Peyer's patch (tissue), 4 donors: ENCODE data around the gene NHLRC2. TPM values are rescaled to one million over a fixed set of nuclear protein-coding genes. Genes with fewer than 3 reads are reported as not detected.
"Not testable (repeated sequence)": the region's sequence is repeated elsewhere in the genome, so short reads cannot be mapped to it uniquely, and the experiment has no call there.

Experiments used
- DNase-seq, 3 donors: peaks; one replicate each; pipeline ENCODE4 v3.0.0-alpha.2; 2017 to 2019
- H3K27ac ChIP-seq, 4 donors: fragments of 200-600 bp; sonication (generic); one replicate each; pipeline ENCODE4 v1.5.1; 2016 to 2019
- H3K27me3 ChIP-seq, 2 donors: fragments of 200-600 bp; sonication (generic); one replicate each; pipeline ENCODE4 v1.5.1; 2019
- H3K36me3 ChIP-seq, 3 donors: fragments of 200-600 bp; sonication (generic); one replicate each; pipeline ENCODE4 v1.5.1; 2016 to 2019
- H3K4me1 ChIP-seq, 4 donors: fragments of 200-600 bp; sonication (generic); one replicate each; pipeline ENCODE4 v1.5.1; 2016 to 2019
- H3K4me3 ChIP-seq, 4 donors: fragments of 200-600 bp; sonication (generic); 1 replicate in 3 of 4; 2 replicates in 1 of 4; pipeline ENCODE4 v1.5.1; 2016 to 2019; ENCODE audit warnings: mild to moderate bottlenecking in 1 of 4
- H3K9me3 ChIP-seq, 4 donors: fragments of 200-600 bp; sonication (generic); one replicate each; pipeline ENCODE4 v1.5.1; 2016 to 2019; ENCODE audit warnings: mild to moderate bottlenecking in 1 of 4
- POLR2A ChIP-seq, 2 donors: fragments of 450-650 bp; IDR thresholded peaks; one replicate each; pipeline ENCODE4 v1.5.1; 2017; ENCODE audit warnings: antibody characterized with exemption in 2 of 2, mild to moderate bottlenecking in 2 of 2, moderate library complexity in 2 of 2
- total RNA-seq, 4 donors: library from RNA; depleted of rRNA; stranded (reverse); fragments of >200 nt; gene quantifications; one replicate each; pipeline ENCODE4 v1.1.0, GENCODE V29; 2016
- TF ChIP-seq, protein P1 (sequence below), 6 experiments: fragments of 450-650 bp in 4 of 6; fragments of 200-600 bp in 2 of 6; sonication (generic) in 1 of 6; IDR thresholded peaks; one replicate each; pipeline ENCODE4 v1.5.1; 2017 to 2019; ENCODE audit warnings: antibody characterized with exemption in 6 of 6, mild to moderate bottlenecking in 3 of 6, moderate library complexity in 1 of 6

NHLRC2 gene
- total RNA-seq, 4 donors from 2014 or later: 53.8 to 185 (median 70.1) TPM

- Histone ChIP-seq H3K36me3 (no peaks in the 10 kb centered on the region), H3K4me3 (no peak overlapping the region), H3K4me1 (no peaks in the 10 kb centered on the region), H3K9me3 (no peaks in the 10 kb centered on the region), H3K27ac (no peak overlapping the region), H3K27me3 (no peaks in the 10 kb centered on the region)
- no peak for DNase-seq
- TF ChIP-seq, protein P1, sequence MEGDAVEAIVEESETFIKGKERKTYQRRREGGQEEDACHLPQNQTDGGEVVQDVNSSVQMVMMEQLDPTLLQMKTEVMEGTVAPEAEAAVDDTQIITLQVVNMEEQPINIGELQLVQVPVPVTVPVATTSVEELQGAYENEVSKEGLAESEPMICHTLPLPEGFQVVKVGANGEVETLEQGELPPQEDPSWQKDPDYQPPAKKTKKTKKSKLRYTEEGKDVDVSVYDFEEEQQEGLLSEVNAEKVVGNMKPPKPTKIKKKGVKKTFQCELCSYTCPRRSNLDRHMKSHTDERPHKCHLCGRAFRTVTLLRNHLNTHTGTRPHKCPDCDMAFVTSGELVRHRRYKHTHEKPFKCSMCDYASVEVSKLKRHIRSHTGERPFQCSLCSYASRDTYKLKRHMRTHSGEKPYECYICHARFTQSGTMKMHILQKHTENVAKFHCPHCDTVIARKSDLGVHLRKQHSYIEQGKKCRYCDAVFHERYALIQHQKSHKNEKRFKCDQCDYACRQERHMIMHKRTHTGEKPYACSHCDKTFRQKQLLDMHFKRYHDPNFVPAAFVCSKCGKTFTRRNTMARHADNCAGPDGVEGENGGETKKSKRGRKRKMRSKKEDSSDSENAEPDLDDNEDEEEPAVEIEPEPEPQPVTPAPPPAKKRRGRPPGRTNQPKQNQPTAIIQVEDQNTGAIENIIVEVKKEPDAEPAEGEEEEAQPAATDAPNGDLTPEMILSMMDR (IDR thresholded peaks at IDR 0.05): no peak
- no peak for TF ChIP-seq POLR2A (IDR thresholded peaks at IDR 0.05)
Observed at GRCh38 chr10:113820507-113820906, 34.0 kb upstream of the NHLRC2 start.

DNA sequence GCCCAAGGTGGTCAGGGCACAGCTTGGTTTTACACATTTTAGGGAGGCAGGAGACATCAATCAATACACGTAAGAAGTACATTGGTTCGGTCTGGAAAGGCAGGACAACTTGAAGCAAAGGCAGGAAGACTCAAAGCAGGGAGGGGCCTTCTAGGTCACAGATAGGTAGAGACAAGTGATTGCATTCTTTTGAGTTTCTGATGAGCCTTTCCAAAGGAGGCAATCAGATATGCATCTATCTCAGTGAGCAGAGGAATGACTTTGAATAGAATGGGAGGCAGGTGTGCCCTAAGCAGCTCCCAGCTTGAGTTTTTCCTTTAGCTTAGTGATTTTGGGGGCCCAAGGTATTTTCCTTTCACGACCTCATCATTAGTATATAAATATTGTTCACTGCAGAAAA, 33.2 kb upstream of the NHLRC2 start:
- H3K9me3 ChIP-seq, H3K27me3 ChIP-seq, H3K36me3 ChIP-seq, H3K4me1 ChIP-seq, DNase-seq, H3K27ac ChIP-seq, H3K4me3 ChIP-seq: not testable (repeated sequence)

DNA sequence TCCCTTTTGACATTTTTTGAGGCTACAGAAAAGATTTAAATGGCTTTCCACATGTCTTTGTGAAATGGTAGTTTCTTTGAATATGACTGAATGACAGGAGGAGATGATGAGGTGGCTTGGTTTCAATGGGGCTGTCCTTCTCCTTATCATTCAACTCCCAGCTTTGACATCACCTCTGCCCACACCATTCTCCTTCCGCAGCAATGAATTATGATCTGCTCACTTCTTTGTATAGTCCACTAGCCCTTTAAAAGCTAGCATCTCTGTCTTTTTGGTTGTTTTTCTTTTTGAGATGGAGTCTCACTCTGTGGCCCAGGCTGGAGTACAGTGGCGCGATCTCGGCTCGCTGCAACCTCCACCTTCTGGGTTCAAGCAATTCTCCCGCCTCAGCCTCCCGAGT, 32.3 kb upstream of the NHLRC2 start:
- TF ChIP-seq, protein P1 (IDR thresholded peaks at IDR 0.05): no peak
- no peak for TF ChIP-seq POLR2A (IDR thresholded peaks at IDR 0.05)
- H3K27ac ChIP-seq: no peak overlapping the region
- H3K4me1 ChIP-seq: no peaks in the 10 kb centered on the region

DNA sequence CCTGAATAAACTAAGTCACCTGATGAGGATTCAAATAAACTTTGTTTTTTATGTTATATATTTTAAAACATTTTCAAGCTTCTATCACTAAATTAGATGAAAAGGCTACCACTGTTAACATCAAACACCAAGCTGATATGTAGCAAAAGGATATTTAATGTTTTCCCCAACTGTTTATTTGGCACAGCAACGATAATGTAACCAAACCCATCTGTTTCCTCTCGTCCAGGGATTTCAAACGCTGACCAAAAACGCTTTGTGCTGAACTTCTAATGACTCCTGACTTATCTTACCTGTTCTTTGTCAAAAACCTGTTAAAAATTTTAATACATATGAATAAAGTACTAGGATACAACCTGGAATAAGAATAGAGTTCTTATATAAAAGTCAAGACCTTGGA, 31.1 kb upstream of the NHLRC2 start:
- TF ChIP-seq POLR2A (IDR thresholded peaks at IDR 0.05): no peak
- TF ChIP-seq, protein P1 (IDR thresholded peaks at IDR 0.05): no peak

More for the DNA sequence above, 32.3 kb upstream of the NHLRC2 start:
- H3K9me3 ChIP-seq: no peaks in the 10 kb centered on the region
- no peak for DNase-seq
- H3K4me3 ChIP-seq: no peak overlapping the region
- no peaks in the 10 kb centered on the region for H3K27me3 ChIP-seq
- no peaks in the 10 kb centered on the region for H3K36me3 ChIP-seq

GRCh38 chr10:113825791-113826190, 28.7 kb upstream of the NHLRC2 start:
- Histone ChIP-seq H3K4me1 (no peaks in the 10 kb centered on the region), H3K27me3 (no peaks in the 10 kb centered on the region), H3K36me3 (no peaks in the 10 kb centered on the region)

More for the DNA sequence above, 31.1 kb upstream of the NHLRC2 start:
- Histone ChIP-seq H3K9me3 (no peaks in the 10 kb centered on the region), H3K4me3 (no peak overlapping the region), H3K36me3 (no peaks in the 10 kb centered on the region), H3K27ac (no peak overlapping the region), H3K4me1 (no peaks in the 10 kb centered on the region), H3K27me3 (no peaks in the 10 kb centered on the region)
- no peak for DNase-seq

DNA sequence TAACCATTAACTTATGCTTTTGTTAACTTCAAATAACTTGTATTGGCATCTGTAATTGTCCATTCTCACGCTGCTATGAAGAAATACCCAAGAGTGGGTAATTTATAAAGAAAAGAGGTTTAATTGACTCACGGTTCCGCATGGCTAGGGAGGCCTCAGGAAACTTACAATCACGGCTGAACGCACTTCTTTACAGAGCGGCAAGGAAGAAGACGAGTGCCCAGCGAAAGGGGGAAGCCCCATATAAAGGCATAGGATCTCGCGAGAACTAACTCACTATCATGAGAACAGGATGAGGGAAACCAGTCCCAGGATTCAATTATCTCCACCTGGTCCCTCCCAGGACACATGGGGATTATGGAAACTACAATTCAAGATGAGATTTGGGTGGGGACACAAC, 25.9 kb upstream of the NHLRC2 start:
- H3K9me3 ChIP-seq, H3K4me3 ChIP-seq, DNase-seq, H3K36me3 ChIP-seq, H3K27me3 ChIP-seq, H3K27ac ChIP-seq, H3K4me1 ChIP-seq: not testable (repeated sequence)

More at GRCh38 chr10:113825791-113826190, 28.7 kb upstream of the NHLRC2 start:
- H3K27ac ChIP-seq: no peak overlapping the region
- H3K9me3 ChIP-seq: no peaks in the 10 kb centered on the region
- H3K4me3 ChIP-seq: no peak overlapping the region
- DNase-seq: no peak
- TF ChIP-seq, protein P1 (IDR thresholded peaks at IDR 0.05): no peak
- TF ChIP-seq POLR2A (IDR thresholded peaks at IDR 0.05): no peak

GRCh38 chr10:113842171-113842570, 12.3 kb upstream of the NHLRC2 start:
- no peak for TF ChIP-seq POLR2A (IDR thresholded peaks at IDR 0.05)
- TF ChIP-seq, protein P1 (IDR thresholded peaks at IDR 0.05): no peak
- Histone ChIP-seq H3K36me3 (peaks cover 0 to 19% (median 0%) of the 10 kb centered on the region in 3 donors), H3K27me3 (no peaks in the 10 kb centered on the region), H3K4me3 (no peak overlapping the region), H3K27ac (no peak overlapping the region), H3K4me1 (no peaks in the 10 kb centered on the region), H3K9me3 (no peaks in the 10 kb centered on the region)
- no peak for DNase-seq
